HG03558 (cell line): ENCODE measurements around the gene ANKRD23.

ENCODE experiments used
- ATAC-seq: cut with Tn5 transposase; IDR thresholded peaks from one replicate; pipeline ENCODE4 v1.9.1; 2021; ENCODE audit warnings: moderate number of reproducible peaks; ENCODE audit not compliant: unreplicated experiment; ENCODE audit errors: extremely low read depth

Gene ANKRD23

DNA sequence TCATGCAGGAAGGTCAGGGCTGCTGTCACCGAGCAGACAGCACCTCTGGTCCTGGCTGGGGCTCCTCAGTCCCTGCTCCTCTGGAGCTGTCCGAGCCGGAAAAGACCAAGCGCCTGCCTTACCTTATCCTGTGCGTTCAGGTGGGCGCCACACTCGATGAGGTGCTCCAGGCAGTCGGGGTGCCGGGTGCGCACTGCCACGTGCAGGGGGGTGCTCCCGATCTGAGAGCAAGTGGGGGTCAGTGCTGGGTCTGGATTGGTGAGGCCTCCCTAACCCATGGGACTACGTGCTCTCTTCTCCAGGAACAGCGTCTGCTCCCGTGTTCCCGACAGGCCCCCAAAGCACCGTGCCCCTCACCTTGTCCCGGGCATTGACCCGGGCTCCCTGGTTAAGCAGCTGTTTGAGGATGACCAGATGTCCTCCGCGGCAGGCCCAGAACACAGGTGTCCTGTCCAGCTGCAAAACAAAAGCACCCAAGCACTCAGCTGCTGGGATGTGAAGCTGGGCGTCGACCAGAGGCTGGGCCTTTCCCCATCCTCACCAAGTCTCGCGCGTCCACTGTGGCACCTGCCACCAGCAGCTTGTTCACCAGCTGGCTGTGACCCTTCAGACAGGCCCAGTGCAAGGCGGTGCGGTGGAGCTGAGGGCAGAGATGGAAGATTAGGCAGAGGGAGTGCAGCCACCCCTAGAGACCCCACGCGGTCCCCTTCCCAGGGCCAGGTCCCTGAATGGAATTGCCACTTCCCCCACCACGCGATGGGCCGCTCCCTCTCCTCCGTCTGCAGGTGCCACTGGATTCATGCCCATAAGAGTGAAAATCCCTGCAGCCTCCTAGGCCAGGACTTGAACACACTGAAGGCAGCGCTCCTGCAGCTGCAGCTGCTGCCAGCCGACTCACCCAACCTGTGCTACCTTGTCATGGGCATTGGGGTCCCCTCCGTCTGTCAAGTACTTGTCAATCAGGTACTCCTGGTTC is 3.7 kb downstream of the ANKRD23 start:
- no peak for ATAC-seq

DNA sequence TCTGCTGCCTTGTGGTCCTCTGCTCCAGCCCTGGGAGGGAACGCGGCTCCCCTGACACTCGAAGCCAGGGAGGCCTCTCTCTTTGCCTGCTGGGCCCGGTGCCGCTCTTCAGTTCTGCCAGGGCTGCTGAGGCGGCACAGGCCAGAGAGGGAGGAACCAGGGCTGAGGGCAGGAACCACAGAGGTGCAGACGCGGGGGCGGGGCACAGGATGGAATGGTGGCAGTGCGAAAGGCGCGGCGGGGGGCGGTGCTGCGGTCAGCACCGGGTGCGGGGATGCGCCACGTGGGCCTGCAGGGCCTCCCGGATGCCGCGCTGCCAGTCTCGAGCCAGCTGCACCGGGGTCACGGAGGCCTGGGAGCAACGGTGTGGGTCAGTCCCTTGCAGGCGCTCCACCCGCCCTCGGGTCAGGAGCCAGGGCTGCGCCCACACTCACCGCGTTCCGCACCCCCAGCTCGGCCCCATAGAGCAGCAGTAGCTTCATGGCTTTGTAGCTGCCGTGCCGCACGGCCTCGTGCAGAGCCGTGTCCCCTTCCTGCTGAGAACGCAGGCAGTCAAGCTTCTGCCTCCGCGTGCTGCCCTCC is 4.4 kb downstream of the ANKRD23 start:
- no peak for ATAC-seq

DNA sequence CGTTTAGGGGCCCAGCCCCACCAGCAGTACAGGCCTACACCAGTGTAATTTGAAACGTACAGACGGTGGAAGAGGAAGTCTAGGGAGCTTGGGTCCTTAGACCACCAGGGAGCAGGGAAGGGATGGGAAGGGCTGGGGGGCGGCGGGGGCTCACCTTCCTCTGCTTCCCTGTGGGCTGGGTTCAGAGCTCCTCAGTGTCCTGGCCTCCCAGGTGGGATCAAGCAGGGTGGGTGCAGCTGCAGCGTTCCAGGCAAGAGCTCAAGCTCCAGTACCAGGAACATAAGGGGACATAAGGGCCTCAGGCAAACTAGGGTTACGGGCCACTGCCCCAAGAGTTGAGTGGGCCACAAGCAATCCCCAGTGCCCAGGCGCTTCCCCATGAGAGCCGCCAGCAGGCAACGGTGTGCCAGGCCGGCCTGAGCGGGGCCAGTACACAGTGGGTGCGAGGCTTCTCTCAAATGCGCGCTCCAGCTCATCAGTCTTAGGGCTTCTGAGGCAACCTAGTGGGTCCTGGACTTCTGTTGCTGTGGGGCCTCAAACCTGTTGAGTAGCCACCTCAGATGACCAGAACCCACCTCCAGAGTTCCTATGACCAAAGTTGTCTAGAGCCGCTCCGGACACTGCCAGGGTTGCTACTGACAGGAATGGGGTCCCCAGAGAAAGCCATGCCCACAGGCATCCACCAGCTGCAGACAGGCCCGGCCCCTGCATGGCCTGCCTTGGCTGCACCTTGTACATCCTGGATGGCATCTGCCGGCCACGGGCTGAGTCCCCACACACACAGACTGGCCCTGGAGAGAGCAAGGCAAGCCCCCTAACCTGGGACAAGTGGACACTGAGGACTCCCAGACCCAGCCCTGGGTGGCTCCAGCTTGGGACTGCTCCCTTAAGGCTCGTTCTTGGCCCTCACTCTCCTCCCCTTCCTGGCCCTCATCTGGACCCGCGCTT is 5.2 kb downstream of the ANKRD23 start:
- no peak for ATAC-seq

DNA sequence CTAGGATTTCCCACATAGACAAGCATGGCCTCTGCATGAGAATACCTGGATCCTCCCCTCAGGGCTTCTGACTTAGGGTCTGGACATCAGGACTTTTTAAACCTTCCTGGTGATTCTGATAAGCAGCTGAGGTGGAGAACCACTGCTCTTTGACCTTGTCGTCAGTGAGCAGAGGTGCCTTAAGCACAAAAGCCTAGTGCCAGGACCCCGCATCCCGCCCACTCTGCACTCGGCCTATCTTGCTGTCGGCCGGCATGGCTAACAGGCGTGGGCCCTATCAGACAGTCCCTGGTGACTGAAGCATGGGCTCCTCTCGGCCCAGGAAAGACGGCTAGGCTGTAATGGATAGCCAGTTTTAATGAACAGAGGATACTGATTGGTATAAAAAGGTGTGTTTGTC is 6.2 kb downstream of the ANKRD23 start:
- no peak for ATAC-seq

DNA sequence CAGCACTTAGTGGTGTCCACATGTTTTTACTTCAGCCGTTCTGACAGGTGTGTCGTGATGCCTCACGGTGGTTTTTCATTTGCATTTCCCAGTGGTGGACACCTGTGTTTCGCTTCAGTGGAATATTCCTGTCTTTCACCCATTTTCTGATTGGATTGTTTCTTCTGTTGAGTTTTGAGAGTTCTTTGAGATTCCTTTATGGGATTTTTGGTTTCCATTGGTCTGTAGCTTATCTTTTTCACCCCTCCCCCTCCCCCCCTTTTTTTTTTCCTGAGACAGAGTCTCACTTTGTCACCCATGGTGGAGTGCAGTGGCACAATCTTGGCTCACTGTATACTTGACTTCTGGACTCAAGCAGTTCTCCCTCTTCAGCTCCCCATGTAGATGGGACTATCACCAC is 8.0 kb downstream of the ANKRD23 start:
- no peak for ATAC-seq

DNA sequence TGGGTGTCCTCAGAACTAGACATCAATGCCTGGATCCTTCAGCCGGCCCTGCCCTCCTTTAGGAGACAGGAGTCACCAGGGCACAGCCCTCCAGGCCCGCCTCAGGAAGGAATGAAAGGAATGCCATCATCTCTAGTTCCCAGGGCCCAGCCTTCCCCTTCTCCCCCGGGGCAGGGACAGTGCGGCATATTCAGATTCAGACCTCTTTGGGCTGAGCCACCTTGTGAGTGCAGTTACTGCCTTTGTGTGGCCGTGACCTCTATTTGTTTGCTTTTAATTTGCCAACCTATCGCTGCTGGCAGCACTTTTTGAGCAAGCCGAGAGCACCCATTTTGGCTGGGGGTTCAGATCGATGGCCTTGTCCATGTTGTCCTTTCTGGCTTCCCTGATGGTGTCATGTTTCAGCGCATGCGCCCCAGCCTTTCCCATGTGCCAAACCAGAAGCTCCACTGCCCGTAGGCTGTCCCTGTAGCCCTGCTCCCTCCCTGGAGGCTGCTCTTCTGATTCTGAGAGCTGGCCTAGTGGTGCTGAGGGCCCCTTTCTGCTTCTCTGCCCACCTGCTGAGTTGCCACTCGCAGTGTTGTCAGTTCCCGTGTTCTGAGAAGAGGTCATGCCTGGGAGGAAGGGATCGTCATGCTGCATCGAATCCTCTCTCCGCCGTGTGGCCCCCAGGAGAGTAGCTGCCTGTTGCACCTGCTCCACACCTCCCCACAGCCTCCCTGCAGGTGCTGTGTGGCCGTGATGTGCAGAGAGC is 10.9 kb downstream of the ANKRD23 start:
- ATAC-seq: no peak

DNA sequence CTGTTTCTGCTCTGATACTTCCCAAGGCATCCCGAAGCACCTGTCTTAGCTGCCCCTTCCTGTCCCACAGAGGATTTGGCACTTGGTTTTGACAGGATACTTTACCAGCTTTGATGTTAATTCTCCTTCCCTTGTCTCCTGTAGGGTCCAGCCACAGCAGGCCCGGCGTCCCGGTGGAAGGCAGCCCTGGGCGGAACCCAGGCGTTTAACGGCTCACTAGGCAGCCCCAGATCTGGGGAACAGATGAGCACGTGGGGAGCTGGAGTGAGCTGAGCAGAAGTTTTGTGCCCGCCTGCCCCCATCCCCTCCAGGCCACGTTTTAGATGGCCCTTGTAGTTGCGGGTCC is 11.4 kb downstream of the ANKRD23 start:
- ATAC-seq: no peak

DNA sequence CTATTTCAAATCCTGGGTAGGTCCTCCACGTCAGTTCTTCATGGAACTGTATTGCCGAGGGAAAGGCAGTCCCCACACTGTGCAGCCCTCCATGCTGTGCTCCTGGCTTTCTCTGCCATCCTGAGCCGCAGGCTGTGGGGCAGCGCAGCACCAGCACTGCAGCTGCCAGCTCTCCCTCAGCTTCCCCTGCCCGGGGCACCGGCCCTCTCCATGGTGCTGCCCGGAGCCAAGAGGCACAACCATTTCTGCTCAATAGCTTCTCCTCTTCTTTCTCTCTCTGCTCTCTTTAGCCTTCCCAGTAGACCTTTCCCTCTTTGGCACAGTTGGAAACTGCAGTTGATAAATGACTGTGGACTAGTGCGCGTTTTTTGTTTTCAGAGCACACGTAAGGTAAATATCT is 12.1 kb downstream of the ANKRD23 start:
- no peak for ATAC-seq

DNA sequence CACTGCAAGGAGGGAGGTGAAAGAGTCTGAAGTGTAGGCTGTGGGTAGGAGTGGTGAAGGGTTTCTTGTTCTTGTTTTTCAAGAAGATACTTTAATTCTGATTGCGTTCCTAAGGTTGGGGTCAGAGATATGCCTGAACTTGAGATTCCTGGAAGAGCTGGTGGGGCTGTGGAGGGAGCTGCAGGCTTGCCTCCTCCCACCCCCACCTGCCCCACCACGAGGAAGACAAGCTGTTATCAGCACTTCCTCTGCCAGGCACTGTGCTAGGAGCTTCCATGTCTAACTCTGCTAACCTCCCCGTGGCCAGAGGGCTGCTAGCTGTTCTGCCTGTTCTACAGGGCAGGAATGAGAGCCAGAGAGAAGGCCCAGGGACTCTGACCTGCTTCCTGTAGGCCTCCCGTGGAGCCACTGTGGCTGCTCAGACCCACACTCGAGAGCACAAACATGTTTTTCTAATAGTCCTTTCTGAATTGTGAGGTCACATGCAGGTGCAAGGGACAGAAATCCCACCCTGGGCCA is 13.7 kb downstream of the ANKRD23 start:
- no peak for ATAC-seq

DNA sequence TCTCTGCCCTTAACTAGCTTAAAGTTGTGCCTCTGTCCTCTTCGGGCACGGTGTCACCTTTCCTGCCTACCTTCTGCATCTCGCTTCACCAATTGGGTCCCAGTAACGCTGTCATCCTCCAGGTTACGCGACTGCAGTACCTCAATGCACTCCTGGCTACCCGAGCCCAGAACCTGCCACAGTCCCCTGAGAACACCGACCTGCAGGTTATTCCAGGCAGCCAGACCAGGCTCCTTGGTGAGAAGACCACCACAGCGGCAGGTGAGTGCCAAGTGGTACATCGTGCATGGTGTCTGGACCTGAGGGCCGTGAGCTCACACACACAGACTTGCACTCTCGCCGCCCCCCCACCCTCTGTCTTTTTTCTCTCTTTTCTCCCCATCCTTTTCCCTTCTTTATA is 14.9 kb downstream of the ANKRD23 start:
- ATAC-seq: no peak

DNA sequence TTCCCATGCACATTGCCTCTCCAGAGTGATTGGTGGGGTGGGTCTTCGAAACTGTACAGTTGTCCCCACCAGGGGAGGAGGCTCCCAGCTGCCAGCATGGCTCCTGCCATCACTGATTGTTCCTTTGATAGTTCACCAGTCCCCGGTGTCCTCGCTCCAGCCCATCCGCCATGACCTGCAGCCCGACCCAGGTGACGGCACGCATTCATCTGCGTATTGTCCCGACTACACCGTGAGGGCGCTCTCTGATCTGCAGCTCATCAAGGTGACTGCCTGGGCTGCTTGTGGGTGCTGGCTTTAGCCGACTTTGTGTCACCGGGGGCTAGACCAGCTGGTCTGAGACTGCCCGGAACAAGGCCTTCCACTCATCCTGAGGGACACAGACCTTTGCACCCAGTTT is 15.4 kb downstream of the ANKRD23 start:
- ATAC-seq: no peak

DNA sequence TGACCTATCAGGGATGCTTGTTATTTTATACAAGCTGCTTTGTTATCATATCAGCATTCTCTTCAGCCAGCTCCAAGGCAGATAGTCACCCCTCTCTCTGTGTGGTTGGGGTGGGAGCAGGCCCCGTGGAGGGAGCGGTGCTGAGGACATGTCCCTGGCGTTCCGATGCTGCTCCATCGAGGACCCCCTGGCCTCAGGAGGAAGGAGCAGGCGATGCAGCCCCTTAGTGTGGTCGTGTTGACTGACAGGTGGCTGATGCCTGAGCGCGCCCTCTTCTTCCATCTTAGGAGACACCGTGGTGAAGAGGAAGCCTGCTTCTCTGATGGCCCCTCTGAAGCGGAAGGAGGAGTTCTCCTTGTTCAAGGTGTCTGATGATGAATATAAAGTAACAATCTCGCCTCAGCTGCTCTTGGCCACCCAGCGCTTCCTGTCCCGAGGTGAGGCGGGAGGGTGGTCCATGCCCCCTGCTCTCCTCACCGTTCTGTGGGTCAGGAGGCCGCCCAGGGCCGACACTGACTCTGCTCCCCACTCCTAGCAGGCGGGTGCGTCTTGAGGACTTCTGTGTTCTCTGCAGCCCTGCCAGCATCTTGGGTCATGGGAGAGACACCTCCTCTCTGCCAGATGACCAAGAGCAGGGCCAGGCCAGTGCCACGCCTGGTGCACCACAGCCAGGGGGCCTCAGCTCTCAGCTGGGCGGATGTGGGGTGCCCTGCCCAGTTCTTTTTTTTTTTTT is 17.1 kb downstream of the ANKRD23 start:
- no peak for ATAC-seq

DNA sequence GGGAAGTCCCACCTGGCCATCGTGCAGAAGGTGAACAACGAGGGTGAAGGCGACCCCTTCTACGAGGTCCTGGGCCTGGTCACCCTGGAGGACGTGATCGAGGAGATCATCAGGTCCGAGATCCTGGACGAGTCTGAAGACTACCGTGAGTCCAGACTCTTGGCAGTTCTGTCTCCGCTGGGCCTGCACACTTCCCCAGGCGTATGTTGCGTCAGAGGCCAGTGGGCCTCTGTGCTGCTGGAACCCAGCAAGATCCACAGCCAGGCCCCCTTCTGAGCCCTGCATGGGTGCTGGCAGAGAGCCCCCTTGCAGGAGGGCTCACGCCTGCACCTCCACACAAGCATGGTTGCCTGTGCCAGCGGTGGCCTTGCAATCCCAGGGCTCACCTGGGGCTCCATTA is 18.8 kb downstream of the ANKRD23 start:
- no peak for ATAC-seq

DNA sequence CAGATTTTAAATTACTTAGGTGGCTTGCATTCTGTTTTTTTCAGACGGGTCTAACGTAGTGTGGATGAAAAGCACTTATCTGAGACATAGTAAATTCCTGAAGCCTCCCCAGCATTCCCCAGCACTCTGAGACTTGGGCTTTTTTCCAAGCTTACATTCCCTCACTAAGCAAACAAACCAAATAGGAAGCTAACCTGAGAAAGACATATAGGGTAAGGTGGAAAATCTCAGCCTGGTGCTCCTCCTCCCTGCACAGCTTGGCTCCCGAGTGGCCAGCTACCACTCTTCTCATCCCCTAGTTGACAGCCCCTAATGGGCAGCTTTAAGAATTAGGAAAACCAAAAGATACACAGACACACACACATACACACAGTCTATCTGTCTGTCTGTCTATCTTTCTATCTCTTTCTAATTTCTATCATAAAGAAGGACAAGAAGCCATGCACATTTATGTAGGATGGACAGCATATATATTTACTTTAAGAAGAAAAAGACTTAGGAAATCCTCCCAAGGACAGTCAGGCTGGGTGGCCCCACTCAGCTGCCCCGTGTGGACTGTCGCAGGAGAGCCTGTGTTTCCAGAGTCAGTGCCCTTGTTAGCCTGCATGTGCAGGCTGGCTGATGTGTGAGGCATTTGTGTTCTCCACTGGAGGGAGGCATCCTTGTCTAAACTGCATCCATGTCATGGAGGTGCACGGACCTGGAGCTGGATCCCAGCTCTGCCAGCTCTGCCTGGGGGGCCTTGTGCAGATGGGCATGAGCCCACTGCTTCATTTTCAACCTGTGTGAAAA is 19.5 kb downstream of the ANKRD23 start:
- ATAC-seq: no peak

DNA sequence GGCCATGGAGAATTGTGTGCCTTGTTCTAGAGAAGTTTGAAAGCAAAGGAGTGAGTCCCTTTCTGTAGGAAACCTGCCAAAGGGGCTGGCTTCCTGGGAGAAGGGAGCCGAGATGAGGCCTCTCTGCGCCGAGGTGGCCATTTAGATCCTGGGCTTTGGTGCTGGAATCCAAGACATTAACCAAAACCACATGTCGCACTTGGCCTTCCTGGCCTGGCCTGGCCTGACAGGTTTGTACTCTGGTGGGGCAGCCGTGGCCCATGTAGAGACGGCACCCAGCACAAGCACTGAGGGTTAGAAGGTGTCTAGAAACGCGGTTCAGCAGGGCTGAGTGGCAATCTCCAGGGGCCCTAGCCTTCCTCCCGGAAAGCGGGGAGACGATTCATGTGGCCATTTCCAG is 20.6 kb downstream of the ANKRD23 start:
- no peak for ATAC-seq

DNA sequence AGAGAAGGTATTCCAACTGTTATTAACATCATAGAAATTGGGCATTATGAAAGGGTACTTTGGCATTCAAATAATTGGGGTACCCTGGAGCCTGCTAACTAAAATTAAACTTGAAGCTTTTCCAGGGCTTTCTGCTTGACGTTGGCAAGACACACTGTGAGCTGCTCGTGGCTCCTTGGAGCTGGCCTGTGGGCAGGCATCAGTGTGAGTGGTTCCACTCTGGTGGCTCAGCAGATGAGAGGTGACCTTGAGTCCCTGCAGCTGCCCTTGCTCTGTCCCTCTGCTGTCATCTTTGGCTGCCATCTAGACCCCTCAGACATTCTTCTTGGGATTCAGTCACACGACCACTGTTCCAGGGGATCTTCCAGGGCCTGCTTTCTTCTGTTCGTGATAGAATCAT is 21.0 kb downstream of the ANKRD23 start:
- ATAC-seq: no peak

DNA sequence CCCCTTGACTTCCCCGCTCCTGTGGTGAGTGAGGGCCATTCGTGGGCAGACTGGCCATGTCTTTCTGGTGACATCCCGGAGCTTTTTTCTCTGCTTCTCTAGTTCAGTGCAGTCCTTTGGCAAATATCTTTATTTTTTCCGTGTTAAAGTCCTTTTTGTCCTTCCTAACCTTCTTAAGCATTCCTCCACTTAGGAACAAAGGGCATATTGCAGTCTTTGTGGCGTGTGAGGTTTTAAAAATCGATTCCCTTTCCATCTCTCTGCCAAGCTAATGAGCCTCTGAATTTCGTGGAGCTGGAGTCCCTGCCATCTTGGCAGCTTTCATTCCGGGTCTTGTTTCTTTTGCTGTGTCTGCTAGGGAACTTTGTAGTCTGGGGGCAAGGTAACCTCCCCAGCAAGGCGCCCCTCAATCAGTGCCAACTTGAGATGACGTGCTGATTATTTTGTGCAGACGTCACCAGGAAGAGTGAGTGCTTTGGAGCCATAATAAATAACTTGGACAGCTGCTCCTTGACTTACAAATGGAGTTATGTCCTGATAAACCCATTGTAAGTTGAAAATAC is 22.6 kb downstream of the ANKRD23 start:
- ATAC-seq: no peak

DNA sequence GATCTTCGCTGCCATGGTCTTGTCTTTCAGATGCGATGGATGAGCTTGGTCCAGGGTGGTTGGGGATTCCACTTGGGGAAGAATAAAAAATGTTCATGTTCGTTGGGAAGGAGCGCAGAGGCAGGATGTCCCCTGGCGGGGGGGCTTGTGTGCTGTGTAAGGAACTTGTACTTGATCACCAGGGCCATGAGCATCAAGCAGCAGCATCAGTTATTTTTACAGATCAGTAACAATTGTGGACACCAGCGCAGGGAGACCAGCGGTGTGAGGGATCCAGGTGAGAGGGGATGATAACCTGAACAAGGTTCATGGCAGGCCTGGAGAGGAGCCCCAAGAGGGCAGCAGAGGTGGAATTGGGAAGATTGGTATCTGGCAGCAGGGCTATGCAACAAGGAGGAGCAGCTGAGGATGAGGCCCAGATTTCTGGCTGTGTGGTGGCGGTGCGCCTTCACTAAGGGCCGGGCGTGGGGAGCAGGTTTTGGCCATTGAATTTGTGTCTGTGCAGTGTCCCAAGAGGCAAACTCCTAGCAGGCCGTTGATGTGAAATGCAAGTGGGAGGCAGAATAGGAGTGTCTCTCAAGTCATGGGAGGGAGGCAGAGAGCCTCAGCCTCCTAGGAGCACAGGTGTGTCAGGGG is 23.8 kb downstream of the ANKRD23 start:
- no peak for ATAC-seq
